PFSK-1 (cell line): ENCODE data around the gene CMIP.

Experiments
- FOXP2 ChIP-seq: optimal IDR thresholded peaks from 2 replicates; pipeline ENCODE3; 2011; ENCODE audit warnings: borderline replicate concordance, control low read depth, inconsistent platforms; ENCODE audit not compliant: insufficient read depth; ENCODE audit errors: extremely low read length, extremely low read depth
- POLR2AphosphoS5 ChIP-seq: IDR thresholded peaks from 2 replicates; pipeline ENCODE4 v1.6.1; 2012; ENCODE audit warnings: low read depth, mild to moderate bottlenecking, control low read depth, low read length, moderate library complexity
- SIN3A ChIP-seq: IDR thresholded peaks from 2 replicates; pipeline ENCODE4 v1.6.1; 2012; ENCODE audit warnings: mild to moderate bottlenecking, low read length, moderate library complexity, borderline replicate concordance; ENCODE audit not compliant: insufficient read depth
- TAF1 ChIP-seq: IDR thresholded peaks from 2 replicates; pipeline ENCODE4 v1.6.1; 2012; ENCODE audit warnings: low read length, control low read depth, borderline replicate concordance; ENCODE audit not compliant: insufficient read depth
- TF ChIP-seq, protein P1 (sequence below), 2 experiments: IDR thresholded peaks; 2 replicates each; pipeline versions ENCODE4 v1.6.1 to v1.8.0; 2011 to 2012; ENCODE audit warnings: low read depth in 2 of 2, low read length in 2 of 2, control low read depth in 1 of 2, inconsistent platforms in 1 of 2, mild to moderate bottlenecking in 1 of 2, moderate library complexity in 1 of 2; ENCODE audit not compliant: insufficient read depth in 1 of 2

Gene CMIP

DNA sequence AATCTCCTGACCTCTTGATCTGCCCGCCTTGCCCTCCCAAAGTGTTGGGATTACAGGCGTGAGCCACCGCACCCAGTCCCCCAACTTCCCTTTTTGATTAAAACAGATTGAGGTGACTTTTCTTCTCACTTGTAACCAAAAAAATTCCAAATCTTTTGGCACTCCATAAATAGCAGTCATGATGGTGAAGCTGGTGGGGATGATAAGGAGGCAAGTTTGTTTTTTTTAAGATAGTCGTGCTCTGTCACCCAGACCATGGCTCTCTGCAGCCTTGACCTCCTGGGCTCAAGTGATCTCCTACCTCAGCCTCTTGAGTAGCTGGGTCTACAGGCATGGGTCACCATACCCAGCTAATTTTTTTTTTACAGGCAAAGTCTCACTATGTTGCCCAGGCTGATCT lies 299.8 kb downstream of the CMIP start:
- TF ChIP-seq SIN3A (no peak), TAF1 (no peak)
- TF ChIP-seq, protein P1, sequence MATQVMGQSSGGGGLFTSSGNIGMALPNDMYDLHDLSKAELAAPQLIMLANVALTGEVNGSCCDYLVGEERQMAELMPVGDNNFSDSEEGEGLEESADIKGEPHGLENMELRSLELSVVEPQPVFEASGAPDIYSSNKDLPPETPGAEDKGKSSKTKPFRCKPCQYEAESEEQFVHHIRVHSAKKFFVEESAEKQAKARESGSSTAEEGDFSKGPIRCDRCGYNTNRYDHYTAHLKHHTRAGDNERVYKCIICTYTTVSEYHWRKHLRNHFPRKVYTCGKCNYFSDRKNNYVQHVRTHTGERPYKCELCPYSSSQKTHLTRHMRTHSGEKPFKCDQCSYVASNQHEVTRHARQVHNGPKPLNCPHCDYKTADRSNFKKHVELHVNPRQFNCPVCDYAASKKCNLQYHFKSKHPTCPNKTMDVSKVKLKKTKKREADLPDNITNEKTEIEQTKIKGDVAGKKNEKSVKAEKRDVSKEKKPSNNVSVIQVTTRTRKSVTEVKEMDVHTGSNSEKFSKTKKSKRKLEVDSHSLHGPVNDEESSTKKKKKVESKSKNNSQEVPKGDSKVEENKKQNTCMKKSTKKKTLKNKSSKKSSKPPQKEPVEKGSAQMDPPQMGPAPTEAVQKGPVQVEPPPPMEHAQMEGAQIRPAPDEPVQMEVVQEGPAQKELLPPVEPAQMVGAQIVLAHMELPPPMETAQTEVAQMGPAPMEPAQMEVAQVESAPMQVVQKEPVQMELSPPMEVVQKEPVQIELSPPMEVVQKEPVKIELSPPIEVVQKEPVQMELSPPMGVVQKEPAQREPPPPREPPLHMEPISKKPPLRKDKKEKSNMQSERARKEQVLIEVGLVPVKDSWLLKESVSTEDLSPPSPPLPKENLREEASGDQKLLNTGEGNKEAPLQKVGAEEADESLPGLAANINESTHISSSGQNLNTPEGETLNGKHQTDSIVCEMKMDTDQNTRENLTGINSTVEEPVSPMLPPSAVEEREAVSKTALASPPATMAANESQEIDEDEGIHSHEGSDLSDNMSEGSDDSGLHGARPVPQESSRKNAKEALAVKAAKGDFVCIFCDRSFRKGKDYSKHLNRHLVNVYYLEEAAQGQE (IDR thresholded peaks at IDR 0.05; ENCODE audit: insufficient read depth in 1 of 2, low read depth in 2 of 2, low read length in 2 of 2): no peak

- TF ChIP-seq, protein P1 (IDR thresholded peaks at IDR 0.05; ENCODE audit: insufficient read depth in 1 of 2, low read depth in 2 of 2, low read length in 2 of 2): no peak
Observed at GRCh38 chr16:81744911-81745310, 300.3 kb downstream of the CMIP start.

- TF ChIP-seq FOXP2: no peak
- no peak for TF ChIP-seq SIN3A
- TF ChIP-seq POLR2AphosphoS5: peak; percentile 57
- peak; percentile 40; the same call in 1 of the 2 replicates for TF ChIP-seq TAF1
- TF ChIP-seq, protein P1 (IDR thresholded peaks at IDR 0.05; ENCODE audit: insufficient read depth in 1 of 2, low read depth in 2 of 2, low read length in 2 of 2): no peak
Observed at GRCh38 chr16:81745704-81746558, 301.3 kb downstream of the CMIP start.

- TF ChIP-seq POLR2AphosphoS5: no peak
- TF ChIP-seq, protein P1 (IDR thresholded peaks at IDR 0.05; ENCODE audit: insufficient read depth in 1 of 2, low read depth in 2 of 2, low read length in 2 of 2): no peak
- no peak for TF ChIP-seq SIN3A
- no peak for TF ChIP-seq TAF1
- no peak for TF ChIP-seq FOXP2
Observed at GRCh38 chr16:81746566-81746965, 302.0 kb downstream of the CMIP start.

- TF ChIP-seq FOXP2 (no peak), TAF1 (no peak), SIN3A (no peak), POLR2AphosphoS5 (no peak)
- TF ChIP-seq, protein P1 (IDR thresholded peaks at IDR 0.05; ENCODE audit: insufficient read depth in 1 of 2, low read depth in 2 of 2, low read length in 2 of 2): no peak
Observed at GRCh38 chr16:81748476-81749198, 304.0 kb downstream of the CMIP start.
